Nephron progenitor cell (in vitro differentiated cells): ENCODE data around the gene GNPTG.

Experiments used
- DNase-seq: peaks from one replicate; pipeline ENCODE4 v3.0.0; 2021
- H3K27ac Mint-ChIP-seq: 2 replicates; pipeline ENCODE4 v1.8.0; 2021; ENCODE audit warnings: mild to moderate bottlenecking, moderate library complexity, mixed read lengths
- H3K27me3 Mint-ChIP-seq: 2 replicates; pipeline ENCODE4 v1.8.0; 2021; ENCODE audit warnings: mild to moderate bottlenecking, low read depth, mixed read lengths; ENCODE audit not compliant: poor library complexity
- H3K36me3 Mint-ChIP-seq: 2 replicates; pipeline ENCODE4 v1.8.0; 2021; ENCODE audit warnings: low read depth, mixed read lengths
- H3K4me1 Mint-ChIP-seq: 2 replicates; pipeline ENCODE4 v1.8.0; 2021; ENCODE audit warnings: mixed read lengths
- H3K4me3 Mint-ChIP-seq: 2 replicates; pipeline ENCODE4 v1.8.0; 2021; ENCODE audit warnings: mild to moderate bottlenecking, moderate library complexity, mixed read lengths
- H3K9me3 Mint-ChIP-seq: 2 replicates; pipeline ENCODE4 v1.8.0; 2021; ENCODE audit warnings: mild to moderate bottlenecking, moderate library complexity, mixed read lengths
- TF ChIP-seq, protein P1 (sequence below): fragments of 200-600 bp; sonication (generic); IDR thresholded peaks from 2 replicates; pipeline ENCODE4 v1.5.0; 2021; ENCODE audit warnings: antibody characterized with exemption

GNPTG gene

DNA sequence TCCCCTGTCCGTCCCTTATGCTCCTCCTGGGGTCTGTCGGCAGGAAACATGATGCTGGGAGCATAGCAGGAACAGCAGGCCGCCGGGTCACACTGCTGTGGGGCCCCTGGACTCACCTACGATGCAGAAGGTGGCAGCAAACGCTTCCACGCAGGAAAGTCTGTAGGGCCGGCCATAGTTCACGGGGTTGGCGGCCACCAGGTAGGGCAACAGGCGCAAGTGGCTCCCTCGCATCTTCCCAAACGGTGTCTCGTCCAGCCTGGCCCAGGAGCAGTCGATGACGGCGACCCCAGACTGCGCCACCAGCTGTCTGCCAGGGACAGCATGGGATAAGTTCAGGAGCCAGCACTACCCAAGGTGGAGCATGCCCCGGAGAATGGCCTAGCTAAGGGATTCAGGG is 1.0 kb upstream of the GNPTG start:
- peak overlapping the region; percentile 84 for H3K4me3 Mint-ChIP-seq
- peaks cover 25% of the 10 kb centered on the region for H3K4me1 Mint-ChIP-seq
- DNase-seq, result no peak
- no peak overlapping the region for H3K27ac Mint-ChIP-seq
- H3K27me3 Mint-ChIP-seq, result peaks cover 8% of the 10 kb centered on the region
- TF ChIP-seq, protein P1, sequence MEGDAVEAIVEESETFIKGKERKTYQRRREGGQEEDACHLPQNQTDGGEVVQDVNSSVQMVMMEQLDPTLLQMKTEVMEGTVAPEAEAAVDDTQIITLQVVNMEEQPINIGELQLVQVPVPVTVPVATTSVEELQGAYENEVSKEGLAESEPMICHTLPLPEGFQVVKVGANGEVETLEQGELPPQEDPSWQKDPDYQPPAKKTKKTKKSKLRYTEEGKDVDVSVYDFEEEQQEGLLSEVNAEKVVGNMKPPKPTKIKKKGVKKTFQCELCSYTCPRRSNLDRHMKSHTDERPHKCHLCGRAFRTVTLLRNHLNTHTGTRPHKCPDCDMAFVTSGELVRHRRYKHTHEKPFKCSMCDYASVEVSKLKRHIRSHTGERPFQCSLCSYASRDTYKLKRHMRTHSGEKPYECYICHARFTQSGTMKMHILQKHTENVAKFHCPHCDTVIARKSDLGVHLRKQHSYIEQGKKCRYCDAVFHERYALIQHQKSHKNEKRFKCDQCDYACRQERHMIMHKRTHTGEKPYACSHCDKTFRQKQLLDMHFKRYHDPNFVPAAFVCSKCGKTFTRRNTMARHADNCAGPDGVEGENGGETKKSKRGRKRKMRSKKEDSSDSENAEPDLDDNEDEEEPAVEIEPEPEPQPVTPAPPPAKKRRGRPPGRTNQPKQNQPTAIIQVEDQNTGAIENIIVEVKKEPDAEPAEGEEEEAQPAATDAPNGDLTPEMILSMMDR, result no peak
- H3K36me3 Mint-ChIP-seq, result no peaks in the 10 kb centered on the region
- no peaks in the 10 kb centered on the region for H3K9me3 Mint-ChIP-seq

DNA sequence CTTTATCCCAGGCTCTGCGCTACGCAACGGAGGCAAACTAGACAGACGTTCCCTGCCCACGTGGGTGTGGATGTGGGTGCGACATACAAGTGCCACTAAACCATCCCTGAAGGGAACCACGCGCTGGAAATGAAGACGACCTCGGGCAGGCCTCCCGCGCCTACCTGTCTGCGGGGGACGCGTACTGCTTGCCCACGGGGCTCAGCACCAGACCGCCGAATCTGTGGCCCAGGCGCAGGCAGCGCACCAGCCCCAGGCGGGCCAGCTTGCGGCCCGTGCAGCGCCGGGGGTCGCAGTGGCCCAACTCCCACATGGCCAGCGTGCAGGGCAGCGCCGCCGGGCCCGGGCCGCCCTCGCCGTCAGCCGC is 533 bp upstream of the GNPTG start:
- Mint-ChIP-seq H3K27me3 (peaks cover 8% of the 10 kb centered on the region), H3K27ac (no peak overlapping the region), H3K36me3 (no peaks in the 10 kb centered on the region), H3K4me1 (peaks cover 25% of the 10 kb centered on the region), H3K4me3 (peak overlapping the region; percentile 84), H3K9me3 (no peaks in the 10 kb centered on the region)
- no peak for DNase-seq
- TF ChIP-seq, protein P1, result no peak

DNA sequence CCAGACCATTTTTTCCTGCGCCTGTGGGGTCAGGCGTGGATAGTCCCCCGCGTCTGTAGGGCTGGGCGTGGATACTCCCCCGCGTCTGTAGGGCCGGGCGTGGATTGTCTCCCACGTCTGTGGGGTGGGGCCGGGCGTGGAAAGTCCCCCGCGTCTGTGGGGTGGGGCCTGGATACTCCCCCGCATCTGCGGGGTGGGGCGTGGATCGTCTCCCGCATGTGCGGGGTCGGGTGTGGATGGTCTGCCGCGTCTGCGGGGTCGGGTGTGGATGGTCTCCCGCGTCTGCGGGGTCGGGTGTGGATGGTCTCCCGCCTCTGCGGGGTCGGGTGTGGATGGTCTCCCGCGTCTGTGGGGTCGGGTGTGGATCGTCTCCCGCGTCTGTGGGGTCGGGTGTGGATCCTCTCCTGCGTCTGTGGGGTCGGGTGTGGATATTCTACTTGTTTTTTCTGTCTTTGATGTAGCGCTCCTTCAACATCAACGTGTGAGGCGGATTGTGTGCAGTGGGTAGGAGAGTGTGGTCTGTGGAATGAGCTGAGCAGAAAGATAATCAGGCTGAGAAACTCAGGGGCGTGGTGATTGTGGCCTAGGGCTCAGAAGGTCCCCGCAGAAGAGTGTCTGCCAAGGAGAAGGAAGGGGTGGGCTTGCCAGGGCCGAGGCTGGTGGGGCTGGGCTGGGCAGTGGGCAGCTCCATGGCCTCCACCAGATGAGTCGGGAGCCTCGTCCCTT is 3.2 kb downstream of the GNPTG start:
- peaks cover 25% of the 10 kb centered on the region for H3K4me1 Mint-ChIP-seq
- peak overlapping the region; percentile 69 for H3K27ac Mint-ChIP-seq
- TF ChIP-seq, protein P1, result no peak
- peaks cover 4% of the 10 kb centered on the region for H3K36me3 Mint-ChIP-seq
- peak overlapping the region; percentile 54 for H3K4me3 Mint-ChIP-seq
- no peaks in the 10 kb centered on the region for H3K9me3 Mint-ChIP-seq
- peaks cover 8% of the 10 kb centered on the region for H3K27me3 Mint-ChIP-seq
- no peak for DNase-seq

DNA sequence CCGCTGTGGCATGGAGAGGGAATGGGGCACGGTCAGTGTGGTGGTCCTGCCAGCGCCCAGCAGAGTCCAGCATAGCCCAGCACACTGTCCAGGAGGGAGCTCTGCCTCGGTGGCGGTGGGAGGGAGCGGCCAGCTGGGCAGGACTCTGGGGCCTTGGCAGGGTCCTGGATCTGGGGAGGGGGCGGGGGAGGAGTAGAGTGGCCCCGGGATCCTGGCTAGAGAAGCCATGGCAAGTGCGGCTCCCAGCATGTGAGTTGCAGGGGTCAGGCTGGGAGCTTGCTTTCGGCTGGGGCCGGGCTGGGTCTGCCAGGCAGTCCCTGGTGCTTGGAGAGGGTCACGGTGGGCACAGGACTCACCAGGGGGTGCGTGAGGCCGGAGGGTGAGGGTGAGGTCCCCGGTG is 3.9 kb downstream of the GNPTG start:
- H3K36me3 Mint-ChIP-seq, result peaks cover 4% of the 10 kb centered on the region
- no peak overlapping the region for H3K4me3 Mint-ChIP-seq
- peaks cover 8% of the 10 kb centered on the region for H3K27me3 Mint-ChIP-seq
- TF ChIP-seq, protein P1, result no peak
- H3K9me3 Mint-ChIP-seq, result no peaks in the 10 kb centered on the region
- no peak for DNase-seq
- H3K4me1 Mint-ChIP-seq, result peaks cover 25% of the 10 kb centered on the region
- no peak overlapping the region for H3K27ac Mint-ChIP-seq

DNA sequence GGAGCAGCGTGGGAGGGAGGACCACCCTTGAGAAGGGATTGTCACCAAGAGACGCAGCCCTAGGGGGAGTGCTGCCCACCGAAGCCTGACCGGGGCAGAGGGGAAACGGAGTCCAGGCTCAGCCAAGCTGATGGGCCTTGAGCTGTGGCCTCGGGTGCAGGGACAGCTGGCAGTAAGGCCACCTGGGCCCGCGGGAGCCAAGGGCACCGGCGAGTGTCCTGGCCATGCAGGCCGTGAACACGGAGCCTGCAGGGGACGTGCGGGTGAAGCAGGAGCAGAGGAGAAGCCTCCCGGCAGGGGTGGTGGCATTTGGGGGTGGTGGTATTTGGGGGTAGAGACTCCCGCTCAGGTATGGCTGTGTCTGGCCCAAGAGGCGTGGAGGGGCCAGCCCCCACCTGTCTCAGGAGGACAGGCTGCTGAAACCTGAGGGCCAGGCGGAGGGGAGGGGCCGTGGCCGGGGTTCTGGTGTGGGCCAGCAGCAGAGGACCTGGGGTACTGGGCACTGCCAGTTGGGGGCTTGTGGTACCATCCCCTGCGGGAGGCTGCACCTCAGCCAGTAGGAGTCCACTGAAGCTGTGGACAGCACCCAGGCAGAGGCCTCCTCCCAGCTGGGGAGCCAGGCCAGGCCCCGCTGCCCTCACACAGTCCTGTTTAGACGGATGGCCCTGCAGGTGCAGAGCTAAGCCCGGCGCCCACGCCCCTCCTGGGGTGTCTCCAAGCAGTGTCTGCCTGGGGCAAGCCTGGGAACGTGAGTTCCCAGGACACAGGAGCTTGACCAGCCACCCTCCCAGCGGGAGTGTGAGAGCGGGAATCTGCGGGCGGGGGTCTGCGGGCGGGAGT is 4.5 kb downstream of the GNPTG start:
- Mint-ChIP-seq H3K4me3 (no peak overlapping the region), H3K36me3 (peaks cover 4% of the 10 kb centered on the region)
- TF ChIP-seq, protein P1, result no peak

More for the DNA sequence above, 4.5 kb downstream of the GNPTG start:
- Mint-ChIP-seq H3K27ac (no peak overlapping the region), H3K9me3 (no peaks in the 10 kb centered on the region), H3K27me3 (peaks cover 8% of the 10 kb centered on the region), H3K4me1 (peaks cover 25% of the 10 kb centered on the region)
- DNase-seq, result no peak
